SK-N-SH (cell line): ENCODE results near the gene TSHZ3. TPM values are rescaled to one million over a fixed set of nuclear protein-coding genes. Genes with fewer than 3 reads are reported as not detected.

Source experiments
- CTCF ChIA-PET: fragments of 300-600, 350-600 bp; formaldehyde crosslinking; extraction: SDS; loops from one replicate; lab custom pipeline; 2021; lab: Yijun Ruan, JAX
- POLR2A ChIA-PET: fragments of 350-600 bp; sonication (Branson Sonifier 250); formaldehyde crosslinking; extraction: SDS; loops from one replicate; lab custom pipeline; 2020; ENCODE audit warnings: antibody characterized with exemption, inconsistent platforms; lab: Yijun Ruan, JAX
- DNase-seq: peaks from one replicate; pipeline ENCODE4 v3.0.0; 2012
- H2AFZ ChIP-seq: fragments of 200-600 bp; sonication (generic); 2 replicates; pipeline ENCODE4 v1.8.1; 2016; ENCODE audit warnings: antibody characterized with exemption, mild to moderate bottlenecking, low read depth
- H3F3A ChIP-seq: fragments of 200-600 bp; sonication (generic); replicated peaks from 2 replicates; pipeline ENCODE3; 2016; ENCODE audit warnings: antibody characterized with exemption, mild to moderate bottlenecking; ENCODE audit not compliant: insufficient read depth
- H3K27ac ChIP-seq, 2 experiments: fragments of 200-500 bp in 1 of 2; fragments of 200-600 bp in 1 of 2; sonication (Bioruptor generic) in 1 of 2; sonication (generic), shearing (Covaris generic) in 1 of 2; 2 replicates each; pipeline versions ENCODE4 v1.5.1 to v1.6.1; 2014 to 2016; ENCODE audit warnings: low read depth in 2 of 2, inconsistent platforms in 1 of 2, low read length in 1 of 2, mild to moderate bottlenecking in 1 of 2, mixed read lengths in 1 of 2
- H3K27me3 ChIP-seq: fragments of 200-600 bp; sonication (generic), shearing (Covaris generic); 2 replicates; pipeline ENCODE4 v1.6.1; 2016; ENCODE audit warnings: mixed run types; ENCODE audit not compliant: insufficient read depth
- H3K36me3 ChIP-seq, 2 experiments: fragments of 200-500 bp in 1 of 2; fragments of 200-600 bp in 1 of 2; sonication (Bioruptor generic) in 1 of 2; sonication (generic) in 1 of 2; replicated peaks in 1 of 2; 2 replicates each; pipeline versions ENCODE3 to v1.5.1; 2014 to 2016; ENCODE audit warnings: low read length in 1 of 2, mild to moderate bottlenecking in 1 of 2; ENCODE audit not compliant: insufficient read depth in 2 of 2, control insufficient read depth in 1 of 2
- H3K4me1 ChIP-seq, 2 experiments: fragments of 200-500 bp in 1 of 2; fragments of 200-600 bp in 1 of 2; sonication (Bioruptor generic) in 1 of 2; sonication (generic), shearing (Covaris generic) in 1 of 2; 2 replicates each; pipeline versions ENCODE4 v1.5.1 to v1.6.1; 2014 to 2016; ENCODE audit warnings: low read depth in 1 of 2, low read length in 1 of 2, mixed run types in 1 of 2; ENCODE audit not compliant: insufficient read depth in 2 of 2, control insufficient read depth in 1 of 2
- H3K4me2 ChIP-seq: fragments of 200-600 bp; sonication (generic), shearing (Covaris generic); 2 replicates; pipeline ENCODE4 v1.6.1; 2017; ENCODE audit warnings: mixed run types
- H3K4me3 ChIP-seq, 2 experiments: fragments of 200-500 bp in 1 of 2; fragments of 200-600 bp in 1 of 2; sonication (Bioruptor generic) in 1 of 2; sonication (generic), shearing (Covaris generic) in 1 of 2; 2 replicates each; pipeline versions ENCODE4 v1.5.1 to v1.8.1; 2014 to 2016; ENCODE audit warnings: low read depth in 2 of 2, inconsistent platforms in 1 of 2, low read length in 1 of 2, mild to moderate bottlenecking in 1 of 2, mixed read lengths in 1 of 2, moderate library complexity in 1 of 2
- H3K79me2 ChIP-seq: fragments of 200-600 bp; sonication (generic); 2 replicates; pipeline ENCODE4 v1.8.1; 2017; ENCODE audit warnings: mild to moderate bottlenecking; ENCODE audit not compliant: insufficient read depth
- H3K9ac ChIP-seq: fragments of 200-600 bp; sonication (generic); 2 replicates; pipeline ENCODE4 v1.6.1; 2017; ENCODE audit warnings: mixed run types
- H3K9me2 ChIP-seq: fragments of 200-600 bp; sonication (generic); 2 replicates; pipeline ENCODE4 v1.6.1; 2017; ENCODE audit warnings: mixed run types
- H3K9me3 ChIP-seq: fragments of 200-600 bp; sonication (generic); 2 replicates; pipeline ENCODE4 v1.6.1; 2017; ENCODE audit warnings: mixed run types, mild to moderate bottlenecking, moderate library complexity
- H4K20me1 ChIP-seq: fragments of 200-600 bp; sonication (generic); 2 replicates; pipeline ENCODE4 v1.6.1; 2017; ENCODE audit warnings: mild to moderate bottlenecking, mixed run types; ENCODE audit not compliant: insufficient read depth
- EZH2phosphoT487 ChIP-seq: fragments of 200-600 bp; sonication (generic); IDR thresholded peaks from 2 replicates; pipeline ENCODE4 v1.6.1; 2017; ENCODE audit warnings: low read depth, mixed run types, mild to moderate bottlenecking, antibody characterized with exemption, moderate library complexity, borderline replicate concordance
- FOSL2 ChIP-seq: IDR thresholded peaks from 2 replicates; pipeline ENCODE4 v1.4.0; 2012; ENCODE audit warnings: low read depth, mild to moderate bottlenecking, moderate library complexity, borderline replicate concordance
- FOXJ3 ChIP-seq: sonication (generic); formaldehyde crosslinking; IDR thresholded peaks from 2 replicates; pipeline ENCODE4 v1.5.1; 2020; ENCODE audit warnings: mild to moderate bottlenecking, missing genetic modification reagents
- GATA2 ChIP-seq: sonication (generic); formaldehyde crosslinking; IDR thresholded peaks from 2 replicates; pipeline ENCODE4 v1.5.0; 2020; ENCODE audit warnings: mild to moderate bottlenecking, missing genetic modification reagents
- JUND ChIP-seq: IDR thresholded peaks from 2 replicates; pipeline ENCODE4 v1.4.0; 2012
- MEF2A ChIP-seq: IDR thresholded peaks from 2 replicates; pipeline ENCODE4 v1.4.0; 2012; ENCODE audit warnings: low read depth, borderline replicate concordance
- NFIC ChIP-seq: IDR thresholded peaks from 2 replicates; pipeline ENCODE4 v1.4.0; 2012; ENCODE audit warnings: borderline replicate concordance
- PBX3 ChIP-seq: IDR thresholded peaks from 2 replicates; pipeline ENCODE4; 2012
- RAD21 ChIP-seq: IDR thresholded peaks from 2 replicates; pipeline ENCODE4 v1.6.1; 2012; ENCODE audit warnings: mild to moderate bottlenecking, low read length
- REST ChIP-seq: IDR thresholded peaks from 2 replicates; pipeline ENCODE4 v1.6.1; 2012; ENCODE audit warnings: mild to moderate bottlenecking, low read depth, low read length, moderate library complexity
- RXRA ChIP-seq: IDR thresholded peaks from 2 replicates; pipeline ENCODE4 v1.4.0; 2012; ENCODE audit warnings: low read depth, mild to moderate bottlenecking, borderline replicate concordance
- SIN3A ChIP-seq: IDR thresholded peaks from 2 replicates; pipeline ENCODE4 v1.6.1; 2012; ENCODE audit warnings: low read depth, mild to moderate bottlenecking, low read length, moderate library complexity, borderline replicate concordance
- TAF1 ChIP-seq: IDR thresholded peaks from 2 replicates; pipeline ENCODE4 v1.6.1; 2012; ENCODE audit warnings: low read depth, mild to moderate bottlenecking, low read length, moderate library complexity, borderline replicate concordance
- TEAD4 ChIP-seq: IDR thresholded peaks from 2 replicates; pipeline ENCODE4 v1.4.0; 2012; ENCODE audit warnings: mild to moderate bottlenecking, borderline replicate concordance; ENCODE audit not compliant: insufficient read depth
- USF1 ChIP-seq: IDR thresholded peaks from 2 replicates; pipeline ENCODE4 v1.4.0; 2012; ENCODE audit warnings: low read depth, borderline replicate concordance
- ZBTB33 ChIP-seq: IDR thresholded peaks from 2 replicates; pipeline ENCODE4 v1.4.0; 2012; ENCODE audit warnings: low read depth, borderline replicate concordance
- WGBS: methylation state at CpG from one replicate; pipeline ENCODE4 v1.1.6; 2017; ENCODE audit warnings: low lambda C conversion rate; 5-methylcytosine and 5-hydroxymethylcytosine counted together
- polyA plus RNA-seq, 3 experiments: library from polyadenylated mRNA; depleted of rRNA; stranded (reverse); fragments of >200 nt; gene quantifications; 2 replicates each; pipeline ENCODE4 v1.2.3, GENCODE V29; 2012

The TSHZ3 gene
- polyA plus RNA-seq, 1 of the 3 experiments (the other 2 are of a cell fraction), result 3.3 TPM

GRCh38 chr19:31353833-31354232, 4.6 kb upstream of the TSHZ3 start:
- no peak overlapping the region for H2AFZ ChIP-seq
- no peak overlapping the region for H3K27ac ChIP-seq
- DNase-seq, result no peak
- H3K4me2 ChIP-seq, result no peak overlapping the region
- H3K9ac ChIP-seq, result no peak overlapping the region
- H3K4me3 ChIP-seq, result no peak overlapping the region
- H3F3A ChIP-seq, result no peaks in the 10 kb centered on the region
- no peaks in the 10 kb centered on the region for H3K9me3 ChIP-seq
- peaks cover 25% of the 10 kb centered on the region for H3K79me2 ChIP-seq
- H3K27me3 ChIP-seq, result no peaks in the 10 kb centered on the region
- WGBS, result 85% methylated on average over 10 of the region's 10 CpGs
- H3K4me1 ChIP-seq, result peaks cover 8 to 12% of the 10 kb centered on the region in 2 experiments; a peak in 1 of 4 replicates
- H3K9me2 ChIP-seq, result no peaks in the 10 kb centered on the region
- H3K36me3 ChIP-seq, result no peaks in the 10 kb centered on the region
- no peak for TF ChIP-seq GATA2
- TF ChIP-seq PBX3, result no peak
- TF ChIP-seq, all 33 proteins: peak for 0
- ChIA-PET POLR2A (no interaction called here), CTCF (interaction anchor here (1.0 to 2.1 kb wide), 2 partner anchors 11 to 13 kb away, joined by 3 to 6 read pairs; no protein-coding TSS in a partner anchor)
- H4K20me1 ChIP-seq, result 0 out of 2 replicates have a peak, but pooled peaks cover 7% of the 10 kb centered on the region

GRCh38 chr19:31352782-31353651, 3.8 kb upstream of the TSHZ3 start:
- Histone ChIP-seq H3K4me2 (peak overlapping the region; percentile 94; the same call in 1 of the 2 replicates), H3K36me3 (no peaks in the 10 kb centered on the region), H3K9me2 (no peaks in the 10 kb centered on the region), H3K4me3 (no peak overlapping the region), H3K27me3 (no peaks in the 10 kb centered on the region), H4K20me1 (peaks cover 8% of the 10 kb centered on the region; the same call in 1 of the 2 replicates), H3K9me3 (no peaks in the 10 kb centered on the region), H3K27ac (no peak overlapping the region), H3F3A (no peaks in the 10 kb centered on the region), H3K4me1 (peaks cover 8 to 15% of the 10 kb centered on the region in 2 experiments; a peak in 2 of 4 replicates), H3K79me2 (peaks cover 32% of the 10 kb centered on the region), H3K9ac (no peak overlapping the region), H2AFZ (no peak overlapping the region)
- DNase-seq, result peak; percentile 36
- 92% methylated on average over 43 of the region's 43 CpGs for WGBS
- CTCF ChIA-PET, result interaction anchor here (2.1 kb wide), 1 partner anchor 12 kb away, joined by 6 read pairs; no protein-coding TSS in a partner anchor
- POLR2A ChIA-PET, result no interaction called here
- TF ChIP-seq USF1 (no peak), TAF1 (no peak), JUND (no peak), SIN3A (no peak), REST (no peak), NFIC (no peak), FOSL2 (no peak), RXRA (no peak), FOXJ3 (CRISPR knock-in tag) (no peak), MEF2A (no peak), ZBTB33 (no peak), TEAD4 (no peak), EZH2phosphoT487 (no peak), PBX3 (no peak), RAD21 (no peak), GATA2 (no peak)
